HG03439 (cell line): ENCODE results near the gene VWF.

Source experiments
- ATAC-seq: cut with Tn5 transposase; IDR thresholded peaks from one replicate; pipeline ENCODE4 v1.9.1; 2021; ENCODE audit warnings: mild to moderate bottlenecking, moderate library complexity; ENCODE audit not compliant: unreplicated experiment

VWF gene

GRCh38 chr12:5997260-5997659 is 127.2 kb downstream of the VWF start:
- no peak for ATAC-seq

GRCh38 chr12:5996459-5996858 is 128.0 kb downstream of the VWF start:
- no peak for ATAC-seq

- no peak for ATAC-seq
These were observed 134.8 kb downstream of the VWF start for GRCh38 chr12:5989621-5990020.

GRCh38 chr12:5988659-5989116 is 135.8 kb downstream of the VWF start:
- no peak for ATAC-seq

GRCh38 chr12:5988088-5988487 is 136.4 kb downstream of the VWF start:
- ATAC-seq = no peak

GRCh38 chr12:5987573-5987972 is 136.9 kb downstream of the VWF start:
- ATAC-seq = no peak

- no peak for ATAC-seq
These were observed 139.0 kb downstream of the VWF start for GRCh38 chr12:5985471-5985870.

GRCh38 chr12:5984873-5985272 is 139.6 kb downstream of the VWF start:
- ATAC-seq = no peak

- no peak for ATAC-seq
These were observed 142.4 kb downstream of the VWF start for GRCh38 chr12:5982106-5982505.

- ATAC-seq = no peak
These were observed 146.9 kb downstream of the VWF start for GRCh38 chr12:5977556-5977955.

GRCh38 chr12:5976711-5977110 is 147.8 kb downstream of the VWF start:
- ATAC-seq = no peak

GRCh38 chr12:5976196-5976595 is 148.3 kb downstream of the VWF start:
- no peak for ATAC-seq

- ATAC-seq = no peak
These were observed 150.9 kb downstream of the VWF start for GRCh38 chr12:5973461-5974115.

- no peak for ATAC-seq
These were observed 152.1 kb downstream of the VWF start for GRCh38 chr12:5972387-5972786.

GRCh38 chr12:5971194-5971850 is 153.1 kb downstream of the VWF start:
- ATAC-seq = no peak

- no peak for ATAC-seq
These were observed 154.3 kb downstream of the VWF start for GRCh38 chr12:5969974-5970690.

- ATAC-seq = no peak
These were observed 155.1 kb downstream of the VWF start for GRCh38 chr12:5969156-5969973.

GRCh38 chr12:5967645-5968415 is 156.6 kb downstream of the VWF start:
- no peak for ATAC-seq

GRCh38 chr12:5966486-5967095 is 157.9 kb downstream of the VWF start:
- no peak for ATAC-seq

GRCh38 chr12:5965950-5966383 is 158.5 kb downstream of the VWF start:
- no peak for ATAC-seq
